ENCODE data around the gene LMAN1. TPM values are rescaled to one million over a fixed set of nuclear protein-coding genes. Genes with fewer than 3 reads are reported as not detected.

Gene LMAN1
- polyA plus RNA-seq (ENCODE audit: insufficient read length): 55.0 TPM

DNA sequence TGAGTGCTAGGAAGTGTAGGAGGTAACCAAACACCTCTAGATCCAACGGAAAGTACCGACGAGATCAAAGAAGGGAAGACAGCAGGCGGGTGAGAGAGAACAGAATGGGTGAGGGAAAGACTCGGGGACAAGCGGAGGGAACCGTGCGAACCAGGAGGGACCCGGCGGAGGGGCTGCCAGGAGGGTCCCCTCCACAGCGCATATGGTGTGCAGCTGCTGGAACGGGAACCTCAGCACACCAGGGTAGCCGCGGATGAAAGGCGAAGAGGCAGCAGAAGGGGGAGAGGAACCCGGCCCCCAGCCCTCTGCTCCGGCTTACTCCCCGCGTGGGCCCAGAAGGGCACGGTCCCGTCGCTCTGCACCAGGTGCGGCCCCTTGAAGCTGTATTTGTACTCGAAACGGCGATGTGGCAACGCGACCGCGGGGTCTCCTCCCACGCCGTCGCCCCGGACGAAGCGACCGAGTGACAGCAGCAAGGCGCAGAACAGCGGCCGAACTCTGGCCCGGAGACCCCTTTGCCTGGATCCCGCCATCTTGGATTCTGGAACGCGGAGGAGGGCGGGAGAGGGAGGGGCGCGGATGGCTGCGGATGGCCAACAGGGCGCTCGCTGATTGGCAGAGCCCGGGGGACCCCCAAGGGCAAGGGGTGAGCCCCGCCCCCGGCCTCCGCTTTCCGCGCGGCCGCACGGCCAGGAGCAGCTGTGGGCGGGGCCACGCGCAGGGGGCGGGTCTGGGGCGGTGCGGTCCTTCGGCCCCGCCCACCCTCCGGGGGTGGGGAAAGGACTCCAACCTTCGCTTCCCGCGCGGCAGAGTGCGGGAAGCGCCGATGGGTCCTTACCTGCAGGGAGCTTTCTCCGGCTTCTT lies at the start of gene LMAN1:
LMAN1 (minus strand) TSS at position 554 of the 864 bp plus-strand sequence; CDS start at position 533, 21 bp downstream.
- peak; percentile 97 for DNase-seq

DNA sequence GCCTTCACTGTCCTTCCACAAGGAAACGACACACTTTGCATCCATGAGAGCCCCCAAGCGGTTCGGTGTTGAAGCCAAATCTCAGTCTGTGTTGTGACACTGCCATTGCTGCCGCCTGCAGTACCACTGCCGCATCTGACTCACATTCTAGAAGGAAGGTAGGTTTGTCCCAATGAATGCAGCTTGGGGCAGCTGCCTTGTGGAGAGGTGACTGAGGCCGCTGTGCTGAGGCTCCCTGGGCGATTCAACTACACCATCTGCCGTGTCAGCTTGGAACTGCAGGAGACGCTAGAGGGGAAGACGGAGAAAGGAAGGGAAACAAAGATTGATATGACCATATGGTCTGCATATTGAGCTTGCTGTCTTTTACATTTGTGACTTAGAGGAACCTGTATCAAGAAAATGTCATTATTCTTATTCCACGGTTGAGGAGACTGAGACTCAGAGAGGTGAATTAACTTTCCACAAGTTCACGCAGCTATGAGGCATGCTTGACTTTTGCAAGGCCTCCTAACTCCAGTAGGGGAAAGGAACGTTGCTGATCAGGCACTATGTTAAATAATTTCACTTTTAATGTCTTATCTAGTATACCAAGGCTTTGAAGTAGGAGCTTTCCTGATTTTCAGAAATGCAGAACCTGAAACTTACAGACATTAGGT lies 43.5 kb upstream of the LMAN1 start:
- peak; percentile 63 for DNase-seq

DNA sequence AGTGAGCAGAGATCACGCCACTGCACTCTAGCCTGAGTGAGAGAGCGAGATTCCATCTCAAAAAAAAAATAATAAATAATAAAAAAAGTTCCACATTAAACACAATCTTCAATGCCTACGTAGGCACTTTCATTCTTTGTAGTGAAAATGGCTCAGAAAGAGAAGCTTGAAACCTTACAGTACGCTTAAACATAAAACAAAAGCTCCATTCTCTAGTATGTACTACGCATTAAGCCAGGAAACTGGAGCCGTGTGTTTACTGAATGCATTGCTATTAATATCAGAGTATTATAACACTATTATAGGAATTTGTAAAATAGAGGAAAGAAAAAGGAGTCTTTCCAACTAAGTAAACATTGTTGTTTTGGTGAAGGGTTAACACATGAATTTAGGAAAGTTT lies 41.3 kb upstream of the LMAN1 start:
- DNase-seq: no peak

- no peak for DNase-seq
Observed at GRCh38 chr18:59395226-59396175, 36.4 kb upstream of the LMAN1 start.

DNA sequence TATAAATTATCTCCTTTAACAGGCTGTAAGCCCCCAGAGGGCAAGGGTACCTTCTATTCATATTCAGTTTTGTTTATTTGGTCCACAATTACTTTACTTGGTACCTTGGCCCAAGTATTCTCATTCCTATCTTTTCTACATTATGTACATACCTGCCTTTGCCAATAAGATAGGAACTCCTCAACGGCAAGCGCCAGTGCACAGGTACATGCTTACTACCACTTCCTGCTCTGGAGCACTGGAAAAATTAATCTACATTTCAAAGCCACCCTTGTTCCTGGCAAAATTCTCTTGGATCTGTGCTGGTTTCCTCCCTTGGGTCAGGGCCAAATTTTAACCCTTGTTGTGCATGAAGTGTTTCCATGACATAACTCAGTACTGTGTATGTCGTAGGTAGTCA lies 34.3 kb upstream of the LMAN1 start:
- DNase-seq: no peak

DNA sequence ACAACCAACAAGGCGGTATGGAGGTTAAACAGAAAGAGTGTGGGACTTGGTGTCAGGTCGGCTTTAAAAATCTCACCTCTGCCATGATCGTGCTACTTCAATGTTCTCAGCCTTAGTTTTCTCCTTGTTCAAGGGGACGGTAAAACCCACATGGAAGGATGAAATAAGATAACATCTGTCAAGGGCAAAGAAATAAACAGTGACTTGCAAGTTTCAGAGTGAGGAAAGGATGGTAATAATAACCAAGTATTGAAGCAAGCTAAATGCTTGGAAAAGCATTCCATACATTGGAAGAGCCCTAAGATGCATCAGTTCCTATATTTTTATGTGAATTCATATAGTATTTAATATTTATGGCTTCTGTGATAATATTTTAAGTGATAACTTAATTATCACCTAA lies 29.8 kb upstream of the LMAN1 start:
- DNase-seq: no peak

- no peak for DNase-seq
Observed at GRCh38 chr18:59387687-59388565, 28.9 kb upstream of the LMAN1 start.

- no peak for DNase-seq
Observed at GRCh38 chr18:59386909-59387686, 28.0 kb upstream of the LMAN1 start.

DNA sequence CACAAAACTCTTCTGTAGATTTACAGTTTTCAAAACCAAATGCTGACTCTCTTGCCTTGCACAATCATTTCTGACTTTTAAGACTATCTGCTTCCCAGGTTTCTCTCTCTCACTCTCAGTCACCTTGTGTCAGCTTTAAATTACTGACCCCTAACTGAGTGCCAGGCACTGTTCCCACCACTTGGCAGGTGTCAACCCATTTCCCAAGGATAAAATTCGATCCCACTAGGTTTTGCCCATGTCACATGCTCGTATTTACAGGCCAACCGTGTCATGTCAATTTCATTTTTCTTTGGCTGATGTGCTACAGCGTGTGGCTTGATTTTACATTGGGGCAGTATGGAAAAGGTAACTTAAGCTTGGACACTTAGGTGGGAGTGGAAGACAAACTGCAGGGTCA lies 26.1 kb upstream of the LMAN1 start:
- DNase-seq: no peak

- no peak for DNase-seq
Observed at GRCh38 chr18:59383851-59384250, 24.8 kb upstream of the LMAN1 start.

GRCh38 chr18:59382383-59382782 lies 23.3 kb upstream of the LMAN1 start:
- DNase-seq: no peak

GRCh38 chr18:59381949-59382348 lies 22.9 kb upstream of the LMAN1 start:
- DNase-seq: no peak

GRCh38 chr18:59380706-59381105 lies 21.6 kb upstream of the LMAN1 start:
- DNase-seq: no peak

GRCh38 chr18:59379772-59380522 lies 20.9 kb upstream of the LMAN1 start:
- DNase-seq: no peak

GRCh38 chr18:59377613-59378337 lies 18.7 kb upstream of the LMAN1 start:
- DNase-seq: no peak

DNA sequence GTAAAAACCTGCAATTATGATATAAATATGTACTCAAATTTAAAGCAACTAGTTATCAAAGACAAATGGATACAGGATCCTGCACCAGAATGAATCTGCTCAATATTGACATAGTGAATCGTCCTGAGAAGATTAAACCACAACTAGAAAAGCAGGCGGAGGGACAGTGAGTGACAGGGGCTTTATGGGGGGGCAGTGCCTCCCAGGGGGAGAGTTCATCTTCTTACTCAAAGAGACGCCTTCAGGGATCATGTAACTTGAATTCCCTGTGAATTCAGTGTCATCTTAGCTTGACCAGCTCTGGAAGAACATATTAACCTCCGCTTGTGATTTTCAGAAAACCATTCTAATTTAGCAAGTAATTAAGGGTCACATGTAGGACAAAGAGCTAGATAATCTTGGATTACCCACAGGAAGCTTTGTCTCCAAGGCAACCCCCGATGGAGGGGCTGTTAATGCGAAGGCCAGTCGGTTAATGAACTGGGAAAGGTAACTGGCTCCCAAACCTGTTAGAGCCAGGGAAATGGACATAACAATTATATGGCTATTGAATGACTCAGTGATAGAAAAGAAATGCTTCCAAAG lies 17.4 kb upstream of the LMAN1 start:
- no peak for DNase-seq

DNA sequence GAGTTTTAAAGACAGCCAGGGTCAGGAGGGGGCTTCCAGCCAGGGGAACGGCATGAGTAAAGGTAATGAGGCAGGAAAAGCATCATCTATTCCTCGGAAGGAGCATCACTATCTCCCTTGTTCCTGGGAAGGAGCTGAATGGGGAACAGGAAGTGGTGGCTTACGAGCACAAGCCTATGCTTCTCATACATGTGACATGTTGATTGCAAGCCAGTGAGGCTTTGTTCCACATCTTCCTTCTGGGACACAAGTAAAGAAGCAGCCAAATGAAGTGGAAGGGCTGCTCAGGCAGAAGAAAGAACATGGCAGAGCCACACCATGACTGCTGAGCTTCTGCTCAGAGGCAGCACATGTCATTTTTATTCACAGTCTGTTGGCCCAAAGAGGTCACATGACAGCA lies 15.1 kb upstream of the LMAN1 start:
- DNase-seq: no peak

DNA sequence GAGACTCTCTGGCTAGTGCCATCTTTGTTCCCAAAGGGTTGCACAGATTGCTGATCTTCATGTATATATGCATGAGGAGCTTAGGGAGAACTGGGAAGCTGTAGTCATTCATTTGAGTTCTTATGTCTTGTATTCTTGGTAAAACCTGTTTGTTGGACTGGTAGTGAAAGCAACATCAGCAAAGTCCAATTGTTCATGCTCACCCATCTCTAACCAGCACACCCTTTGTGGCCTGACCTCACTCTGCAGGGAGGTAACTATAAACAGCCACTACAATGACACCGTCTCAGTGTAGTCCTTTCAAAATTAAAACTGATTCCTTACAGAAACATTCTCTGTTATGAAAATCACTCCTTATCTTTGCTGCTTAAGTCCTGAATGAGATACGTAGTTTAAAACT lies 13.9 kb upstream of the LMAN1 start:
- DNase-seq: no peak

- no peak for DNase-seq
Observed at GRCh38 chr18:59360381-59360780, 1.3 kb upstream of the LMAN1 start.
